RWPE2 (cell line): Measurements from ENCODE around the gene GTF2H4.

ENCODE experiments used
- ATAC-seq: fragments of 200-7000 bp; cut with Tn5 transposase; 3 replicates; pipeline ENCODE4 v1.9.1; 2021; ENCODE audit warnings: low read depth
- DNase-seq: peaks from one replicate; pipeline ENCODE4 v3.0.0-alpha.2; 2020; ENCODE audit warnings: low spot score
- H3K27ac ChIP-seq: fragments of 450-650 bp; 2 replicates; pipeline ENCODE4 v1.5.1; 2017; ENCODE audit warnings: mild to moderate bottlenecking; ENCODE audit not compliant: poor library complexity, severe bottlenecking
- H3K27me3 ChIP-seq: fragments of 250-450 bp; sonication (Bioruptor Pico); 2 replicates; pipeline ENCODE4 v1.5.1; 2021; ENCODE audit warnings: mild to moderate bottlenecking, moderate library complexity; ENCODE audit not compliant: insufficient read depth, poor library complexity, severe bottlenecking
- H3K36me3 ChIP-seq: fragments of 250-450 bp; sonication (Bioruptor Pico); 2 replicates; pipeline ENCODE4 v1.5.1; 2020; ENCODE audit warnings: low read depth, mild to moderate bottlenecking, moderate library complexity
- H3K4me1 ChIP-seq: fragments of 250-450 bp; sonication (Bioruptor Pico); 2 replicates; pipeline ENCODE4 v1.5.1; 2021; ENCODE audit warnings: mild to moderate bottlenecking, moderate library complexity; ENCODE audit not compliant: insufficient read depth, poor library complexity, severe bottlenecking
- H3K4me3 ChIP-seq: fragments of 250-450 bp; sonication (Bioruptor Pico); 2 replicates; pipeline ENCODE4 v1.5.1; 2021; ENCODE audit warnings: mild to moderate bottlenecking, moderate library complexity; ENCODE audit not compliant: severe bottlenecking
- H3K9me3 ChIP-seq: fragments of 250-450 bp; sonication (Bioruptor Pico); 2 replicates; pipeline ENCODE4 v1.5.1; 2021; ENCODE audit warnings: mild to moderate bottlenecking, moderate library complexity; ENCODE audit not compliant: severe bottlenecking
- TF ChIP-seq, protein P1 (sequence below): fragments of 450-650 bp; IDR thresholded peaks from one replicate; pipeline ENCODE4 v1.5.1; 2017; ENCODE audit warnings: mild to moderate bottlenecking, moderate library complexity; ENCODE audit not compliant: poor library complexity, severe bottlenecking

Gene GTF2H4

DNA sequence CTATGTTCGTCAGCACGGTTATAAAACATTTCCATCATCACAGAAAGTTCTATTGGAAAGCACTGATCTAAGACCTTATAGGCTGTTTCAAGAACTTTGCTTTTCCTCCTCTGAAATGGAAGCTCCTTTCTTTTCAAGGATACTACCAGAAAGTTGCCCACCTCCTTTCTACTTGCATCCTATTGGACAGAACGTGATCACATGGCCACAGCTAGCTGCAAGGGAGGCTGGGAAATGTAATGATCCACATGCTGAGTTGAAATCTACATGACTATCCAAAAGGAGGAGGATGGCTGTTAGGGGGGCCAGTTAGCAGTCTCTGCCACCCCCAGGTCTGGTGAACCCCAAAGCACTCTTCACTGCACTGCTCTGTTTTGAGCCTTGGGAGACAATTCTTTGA is 20.7 kb downstream of the GTF2H4 start:
- peaks cover 38% of the 10 kb centered on the region for H3K36me3 ChIP-seq
- H3K9me3 ChIP-seq: peaks cover 6% of the 10 kb centered on the region
- ATAC-seq (no peak), DNase-seq (no peak)
- TF ChIP-seq, protein P1, sequence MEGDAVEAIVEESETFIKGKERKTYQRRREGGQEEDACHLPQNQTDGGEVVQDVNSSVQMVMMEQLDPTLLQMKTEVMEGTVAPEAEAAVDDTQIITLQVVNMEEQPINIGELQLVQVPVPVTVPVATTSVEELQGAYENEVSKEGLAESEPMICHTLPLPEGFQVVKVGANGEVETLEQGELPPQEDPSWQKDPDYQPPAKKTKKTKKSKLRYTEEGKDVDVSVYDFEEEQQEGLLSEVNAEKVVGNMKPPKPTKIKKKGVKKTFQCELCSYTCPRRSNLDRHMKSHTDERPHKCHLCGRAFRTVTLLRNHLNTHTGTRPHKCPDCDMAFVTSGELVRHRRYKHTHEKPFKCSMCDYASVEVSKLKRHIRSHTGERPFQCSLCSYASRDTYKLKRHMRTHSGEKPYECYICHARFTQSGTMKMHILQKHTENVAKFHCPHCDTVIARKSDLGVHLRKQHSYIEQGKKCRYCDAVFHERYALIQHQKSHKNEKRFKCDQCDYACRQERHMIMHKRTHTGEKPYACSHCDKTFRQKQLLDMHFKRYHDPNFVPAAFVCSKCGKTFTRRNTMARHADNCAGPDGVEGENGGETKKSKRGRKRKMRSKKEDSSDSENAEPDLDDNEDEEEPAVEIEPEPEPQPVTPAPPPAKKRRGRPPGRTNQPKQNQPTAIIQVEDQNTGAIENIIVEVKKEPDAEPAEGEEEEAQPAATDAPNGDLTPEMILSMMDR: no peak
- H3K27me3 ChIP-seq: no peaks in the 10 kb centered on the region
- no peak overlapping the region for H3K4me3 ChIP-seq
- no peak overlapping the region for H3K27ac ChIP-seq
- H3K4me1 ChIP-seq: peaks cover 19% of the 10 kb centered on the region

DNA sequence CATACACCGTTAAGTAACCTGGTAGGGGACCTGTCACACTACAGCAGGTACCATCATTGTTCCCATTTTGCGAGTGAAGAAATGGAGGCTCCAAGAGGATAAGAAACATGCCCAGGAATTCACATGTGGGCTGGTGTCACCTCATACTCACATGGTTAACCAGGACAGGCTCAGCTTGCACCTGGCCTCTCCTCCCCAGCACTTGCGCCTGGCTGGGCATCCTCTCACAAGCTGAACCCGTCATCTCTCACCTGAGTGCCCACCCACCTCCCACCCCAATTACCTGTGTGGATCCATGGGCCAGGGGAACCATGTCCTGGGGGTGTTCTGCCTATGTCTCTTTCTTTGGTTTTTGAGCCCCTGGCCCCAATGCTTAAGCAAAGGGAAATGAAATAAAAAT is 22.5 kb downstream of the GTF2H4 start:
- no peaks in the 10 kb centered on the region for H3K27me3 ChIP-seq
- H3K36me3 ChIP-seq: peaks cover 26% of the 10 kb centered on the region
- TF ChIP-seq, protein P1: no peak
- peaks cover 25% of the 10 kb centered on the region for H3K4me1 ChIP-seq
- no peak overlapping the region for H3K4me3 ChIP-seq
- DNase-seq (no peak), ATAC-seq (no peak)
- peaks cover 6% of the 10 kb centered on the region for H3K9me3 ChIP-seq
- no peak overlapping the region for H3K27ac ChIP-seq

DNA sequence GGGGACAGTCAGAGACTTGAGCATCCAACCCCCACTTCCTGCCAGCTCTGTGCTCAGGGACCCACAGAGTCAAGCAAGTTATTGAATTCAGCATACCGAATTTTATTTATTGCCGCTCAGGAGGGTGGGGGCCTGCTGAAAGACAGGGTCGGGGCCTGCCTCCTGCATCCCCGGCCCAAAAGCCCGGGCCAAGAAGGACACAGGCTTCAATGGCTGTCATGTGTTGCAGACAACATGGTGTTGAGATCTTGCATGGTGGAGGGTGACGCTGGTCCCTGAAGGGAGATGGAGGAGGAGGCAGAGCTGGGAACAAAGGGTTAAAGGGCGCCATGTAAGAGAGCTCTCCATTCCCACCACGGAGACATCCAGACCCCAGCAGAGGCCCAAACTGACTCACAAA is 23.3 kb downstream of the GTF2H4 start:
- peaks cover 18% of the 10 kb centered on the region for H3K36me3 ChIP-seq
- H3K9me3 ChIP-seq: peaks cover 6% of the 10 kb centered on the region
- peaks cover 21% of the 10 kb centered on the region for H3K4me1 ChIP-seq
- ATAC-seq (no peak), DNase-seq (no peak)
- no peak overlapping the region for H3K4me3 ChIP-seq
- no peak overlapping the region for H3K27ac ChIP-seq
- TF ChIP-seq, protein P1: no peak
- H3K27me3 ChIP-seq: no peaks in the 10 kb centered on the region

DNA sequence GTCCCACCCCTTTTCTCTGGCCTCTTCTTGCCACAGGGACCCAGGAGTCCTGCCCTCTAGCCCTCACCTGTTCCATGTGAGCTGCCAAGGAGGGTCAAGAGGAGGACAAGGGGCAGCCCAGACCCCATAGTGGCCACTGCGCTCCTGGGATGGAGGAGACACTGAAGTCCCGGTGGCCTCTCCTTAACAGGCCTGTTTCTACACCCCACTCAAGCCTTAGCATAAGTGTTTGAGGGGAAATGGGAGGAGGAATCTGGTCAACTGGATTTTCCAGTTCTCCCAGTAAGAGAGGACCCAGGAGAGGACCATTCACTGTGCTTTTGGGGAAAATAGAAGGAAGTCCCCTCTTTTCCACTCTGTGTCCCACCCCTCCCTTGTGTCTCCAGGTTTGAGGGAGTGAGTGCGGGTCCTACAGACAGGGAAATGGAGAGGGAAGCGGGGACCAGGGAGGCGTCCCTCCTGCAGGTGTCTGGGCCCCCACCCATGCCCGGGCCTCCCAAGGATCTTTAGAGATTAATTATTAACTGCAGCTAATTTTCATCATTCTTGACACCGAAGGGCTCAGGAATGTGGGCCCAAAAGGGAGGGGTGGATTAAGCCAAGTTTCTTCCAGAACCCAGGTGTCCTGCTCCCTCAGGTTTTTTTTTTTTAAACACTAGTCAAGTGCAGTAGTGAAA is 24.1 kb downstream of the GTF2H4 start, which contains the start of gene SFTA2:
Gene SFTA2, minus strand, starts transcription at position 202 of the 677 bp plus-strand sequence. Its CDS starts 74 bp downstream, at position 128.
- TF ChIP-seq, protein P1: no peak
- Histone ChIP-seq H3K27me3 (no peaks in the 10 kb centered on the region), H3K36me3 (peaks cover 11% of the 10 kb centered on the region; the same call in 1 of the 2 replicates), H3K27ac (no peak within 1 kb of the TSS), H3K4me1 (peaks cover 13% of the 10 kb centered on the region), H3K9me3 (peaks cover 6% of the 10 kb centered on the region), H3K4me3 (no peak within 1 kb of the TSS)
- ATAC-seq (no peak), DNase-seq (no peak)
